GM12891 (cell line): ENCODE results near the gene LETMD1.

Experiments
- PAX5 ChIP-seq: IDR thresholded peaks from 2 replicates; pipeline ENCODE4 v1.6.1; 2011; ENCODE audit warnings: low read length, moderate library complexity, mild to moderate bottlenecking; ENCODE audit not compliant: insufficient read depth, severe bottlenecking
- POLR2A ChIP-seq: IDR thresholded peaks from 2 replicates; pipeline ENCODE4 v1.6.1; 2011; ENCODE audit warnings: low read depth, low read length, control low read depth
- POLR2AphosphoS5 ChIP-seq: IDR thresholded peaks from 2 replicates; pipeline ENCODE4 v1.6.1; 2011; ENCODE audit warnings: low read depth, low read length, control low read depth
- POU2F2 ChIP-seq: IDR thresholded peaks from 2 replicates; pipeline ENCODE4 v1.6.1; 2011; ENCODE audit warnings: low read depth, mild to moderate bottlenecking, control low read depth, low read length, moderate library complexity
- SPI1 ChIP-seq: IDR thresholded peaks from 2 replicates; pipeline ENCODE4 v1.6.1; 2011; ENCODE audit warnings: low read depth, low read length, control low read depth
- TAF1 ChIP-seq: IDR thresholded peaks from 2 replicates; pipeline ENCODE4 v1.6.1; 2011; ENCODE audit warnings: low read depth, low read length, control low read depth

DNA sequence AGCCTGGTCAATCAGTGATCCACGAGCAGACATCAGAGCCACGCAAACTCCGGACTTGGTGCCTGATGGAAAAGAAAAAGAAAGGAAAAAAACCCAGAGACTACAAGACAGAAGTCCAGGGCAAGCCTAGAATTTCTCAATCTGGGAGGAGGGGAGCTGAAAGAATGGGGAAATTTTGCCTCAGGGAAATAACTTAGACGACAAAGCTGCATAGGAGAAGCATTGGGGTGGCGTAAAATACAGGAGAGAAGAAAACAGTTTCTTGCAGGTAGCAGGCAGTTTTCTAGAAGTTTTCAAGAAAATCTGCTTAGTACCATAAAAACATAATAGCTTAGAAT lies 19.3 kb upstream of the LETMD1 start:
- no peak for TF ChIP-seq POLR2A
- TF ChIP-seq TAF1: no peak
- no peak for TF ChIP-seq POLR2AphosphoS5
- no peak for TF ChIP-seq PAX5
- TF ChIP-seq POU2F2: no peak
- no peak for TF ChIP-seq SPI1
